Stimulated activated CD8-positive, alpha-beta memory T cell treated with anti-CD3 and anti-CD28 coated beads, Interleukin-15, amount 100 ng/mL, for 4 hours (primary cell): Measurements from ENCODE around the gene SDHA.
"Not testable (repeated sequence)": the region's sequence is repeated elsewhere in the genome, so short reads cannot be mapped to it uniquely, and the experiment has no call there.

Experiments used
- DNase-seq, 2 donors: peaks; one replicate each; pipeline ENCODE4 v3.0.0-alpha.2; 2020; ENCODE audit warnings: low read depth in 2 of 2

The SDHA gene

DNA sequence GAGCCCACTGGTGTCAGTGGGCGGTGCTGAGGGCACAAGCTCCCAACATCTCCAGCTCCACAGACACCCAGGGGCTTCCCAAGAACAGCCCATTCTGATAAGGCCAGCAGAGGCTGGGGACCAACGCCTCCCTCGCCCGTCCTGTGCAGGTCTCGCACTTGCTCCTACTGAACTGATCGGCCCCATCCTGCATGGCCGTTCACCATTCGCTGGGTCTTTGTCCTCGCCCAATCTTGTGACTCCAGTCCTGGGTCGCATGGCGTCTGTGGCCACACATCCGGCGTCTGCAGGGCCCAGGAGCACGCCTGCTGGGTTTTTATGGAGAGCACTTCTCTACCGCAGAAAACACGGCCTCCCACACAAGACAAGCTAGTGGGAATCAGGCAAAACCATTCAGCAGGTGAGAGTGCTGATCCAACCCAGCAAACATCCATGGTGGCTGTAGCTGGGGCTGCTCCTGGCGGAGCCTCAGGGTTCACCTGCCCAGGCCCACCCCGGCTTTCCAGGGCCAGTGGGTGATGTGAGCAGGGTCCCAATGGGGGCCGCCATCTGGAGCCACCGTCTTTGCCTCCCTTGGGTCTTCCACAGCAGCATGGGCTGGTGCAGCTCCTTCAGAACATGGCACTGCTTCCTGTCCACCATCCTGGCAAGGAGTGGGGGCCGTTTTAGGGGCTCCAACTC, 19.5 kb upstream of the SDHA start:
- no peak for DNase-seq

DNA sequence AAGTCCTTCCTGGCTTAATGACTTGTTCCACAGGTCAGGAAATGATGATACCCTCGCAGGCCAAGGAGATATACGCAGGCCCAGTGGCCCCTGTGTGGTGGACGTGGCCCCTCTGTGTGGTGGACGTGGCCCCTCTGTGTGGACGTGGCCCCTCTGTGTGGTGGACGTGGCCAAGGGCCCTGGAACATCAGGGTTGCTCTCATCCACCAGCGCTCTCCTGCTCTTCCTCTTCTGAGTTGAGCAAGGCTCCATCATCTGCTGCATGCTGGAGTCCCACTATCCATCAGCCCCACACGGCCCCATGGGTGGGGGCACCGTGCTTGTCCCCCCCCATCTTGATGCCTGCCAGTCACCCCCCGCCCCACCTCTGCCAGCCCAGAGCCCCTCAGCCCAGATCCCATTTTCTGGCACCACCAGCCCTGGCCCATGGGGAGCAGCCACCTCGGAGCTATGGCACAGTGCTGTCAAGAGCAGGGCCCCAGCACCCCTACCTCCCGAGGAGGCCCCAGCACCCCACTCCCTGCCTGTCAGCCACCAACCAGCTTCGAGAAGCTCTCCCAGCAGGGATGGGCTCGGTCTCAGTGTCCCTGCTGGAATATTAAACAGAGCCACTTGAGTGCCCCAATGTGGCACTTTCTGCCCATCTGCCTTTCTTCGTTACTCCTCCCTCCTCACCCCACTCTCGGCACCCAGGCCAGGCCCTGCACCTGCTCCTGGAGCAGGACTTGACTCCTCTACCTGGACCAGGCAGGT, 18.7 kb upstream of the SDHA start:
- DNase-seq = no peak

DNA sequence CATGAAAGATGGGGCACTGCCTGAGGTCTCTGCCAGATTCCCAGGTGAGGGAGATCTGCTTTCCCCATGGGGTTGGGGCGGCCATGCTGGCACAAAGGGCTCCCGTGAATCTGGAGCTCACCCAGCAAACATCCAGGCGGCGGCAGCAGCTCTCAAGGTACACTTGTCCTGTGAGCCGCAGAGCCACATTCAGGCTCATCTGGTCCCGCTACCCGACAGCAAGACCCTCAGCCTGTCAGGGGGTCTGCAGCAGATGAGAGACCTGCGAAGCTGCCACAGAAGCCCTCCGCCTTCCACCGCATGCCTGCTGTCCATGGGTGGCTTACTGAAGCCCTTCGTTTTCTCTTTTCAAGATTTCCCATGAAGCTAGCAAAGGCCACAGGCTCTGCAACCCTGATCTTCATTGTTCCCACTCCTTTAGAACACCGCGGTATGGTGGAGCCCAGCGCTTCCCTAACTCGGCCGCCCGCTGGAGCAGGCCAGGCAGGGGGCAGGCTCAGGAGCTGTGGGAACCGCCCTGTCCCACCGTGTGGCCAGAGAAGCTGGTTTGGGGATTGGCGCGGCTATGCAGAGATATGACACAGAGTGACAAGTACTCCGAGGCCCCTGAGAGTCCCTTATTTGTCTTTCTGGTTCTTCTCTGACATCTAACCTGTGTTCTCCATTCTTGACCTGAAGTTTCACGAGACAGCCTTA, 18.0 kb upstream of the SDHA start:
- DNase-seq = no peak

DNA sequence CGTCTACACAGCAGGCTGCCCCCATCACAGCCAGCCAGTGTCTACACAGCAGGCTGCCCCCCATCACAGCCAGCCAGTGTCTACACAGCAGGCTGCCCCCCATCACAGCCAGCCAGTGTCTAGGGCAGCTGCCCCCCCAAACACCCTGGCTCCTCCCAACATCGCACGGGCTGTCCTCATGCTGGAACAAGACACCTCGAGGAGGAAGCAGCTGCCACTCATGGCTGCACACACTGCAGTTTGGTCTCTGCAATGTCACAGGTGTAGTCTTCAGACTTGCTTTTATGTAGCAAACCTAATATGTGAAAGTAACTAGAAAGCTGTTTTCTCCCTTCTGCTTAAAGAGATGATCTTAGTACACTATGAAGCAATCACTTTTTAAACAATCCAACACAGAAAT, 17.1 kb upstream of the SDHA start:
- DNase-seq = no peak

DNA sequence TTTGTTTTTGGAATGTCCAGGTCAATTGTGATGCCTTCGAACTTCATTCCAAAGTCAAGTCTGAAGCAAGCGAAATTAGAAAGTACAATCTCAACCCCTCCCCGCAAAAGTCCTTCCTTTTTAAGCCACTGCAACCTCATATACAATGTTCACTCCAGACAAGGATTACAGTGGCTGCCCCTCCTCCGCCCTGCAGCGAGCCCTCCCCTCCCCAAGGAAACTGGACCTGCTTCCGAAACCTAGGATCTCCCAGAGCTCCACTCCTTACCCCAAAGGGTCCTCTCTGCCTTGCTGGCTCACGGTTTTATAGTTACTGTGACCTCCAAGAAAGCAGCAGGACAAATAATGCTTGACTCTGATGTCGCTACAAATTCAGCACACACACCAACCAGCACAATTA, 16.4 kb upstream of the SDHA start:
- no peak for DNase-seq

DNA sequence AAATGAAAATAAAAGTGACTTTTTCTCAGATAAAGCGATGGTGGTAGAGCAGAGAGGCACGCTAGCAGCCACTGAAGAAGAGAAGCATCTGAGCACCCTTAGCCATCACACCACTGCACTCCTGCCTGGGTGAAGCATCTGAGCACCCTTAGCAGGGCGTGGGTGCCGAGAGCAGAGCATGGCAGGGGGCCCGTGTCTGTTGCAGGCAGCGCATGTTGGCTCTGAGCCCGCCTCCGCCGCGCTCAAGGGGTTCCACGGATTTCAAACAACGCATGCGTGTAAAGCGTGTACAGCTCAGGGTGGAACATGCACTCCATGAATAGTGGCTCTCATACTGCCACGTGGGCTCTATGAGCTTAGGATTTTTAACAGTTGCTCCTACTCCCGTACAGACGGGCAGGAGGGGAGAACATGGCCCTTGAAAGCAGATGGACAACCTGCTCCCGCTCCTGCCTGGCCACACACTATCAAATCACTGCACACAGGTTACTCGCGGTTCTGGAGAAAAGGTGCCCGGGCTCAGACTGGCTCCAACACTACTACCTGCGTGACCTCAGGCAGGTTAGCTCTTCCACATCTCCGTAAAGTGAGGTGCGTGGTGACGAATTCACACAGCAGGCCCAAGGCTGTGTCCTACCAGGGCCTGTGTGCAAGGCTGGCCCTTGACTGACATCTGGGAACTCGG, 14.7 kb upstream of the SDHA start:
- DNase-seq = no peak

- DNase-seq = no peak
Measured at GRCh38 chr5:204001-204400, 14.1 kb upstream of the SDHA start.

GRCh38 chr5:204462-204861, 13.7 kb upstream of the SDHA start:
- DNase-seq = no peak

- no peak for DNase-seq
Measured at GRCh38 chr5:204966-205670, 13.0 kb upstream of the SDHA start.

DNA sequence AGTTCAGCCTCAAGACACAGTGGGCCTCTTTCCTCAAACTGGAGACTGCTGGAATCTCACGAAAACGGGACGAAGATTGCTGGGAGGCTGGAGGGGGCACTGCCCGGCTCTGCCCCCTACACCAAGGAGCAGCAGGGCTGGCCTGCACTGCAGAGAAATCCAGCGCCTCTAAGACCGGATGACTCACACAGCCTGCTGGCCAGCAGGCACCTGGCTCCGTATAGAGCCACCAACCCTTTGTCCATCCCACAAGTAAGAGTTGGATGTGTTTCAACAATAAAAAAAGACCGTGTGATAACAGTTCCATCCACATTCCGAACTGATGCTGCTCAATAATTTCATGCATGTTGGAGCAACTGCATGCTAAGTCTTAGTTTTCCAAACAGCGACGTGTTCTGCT, 11.7 kb upstream of the SDHA start:
- no peak for DNase-seq

GRCh38 chr5:206927-207536, 11.1 kb upstream of the SDHA start:
- no peak for DNase-seq

GRCh38 chr5:207599-207998, 10.5 kb upstream of the SDHA start:
- no peak for DNase-seq

DNA sequence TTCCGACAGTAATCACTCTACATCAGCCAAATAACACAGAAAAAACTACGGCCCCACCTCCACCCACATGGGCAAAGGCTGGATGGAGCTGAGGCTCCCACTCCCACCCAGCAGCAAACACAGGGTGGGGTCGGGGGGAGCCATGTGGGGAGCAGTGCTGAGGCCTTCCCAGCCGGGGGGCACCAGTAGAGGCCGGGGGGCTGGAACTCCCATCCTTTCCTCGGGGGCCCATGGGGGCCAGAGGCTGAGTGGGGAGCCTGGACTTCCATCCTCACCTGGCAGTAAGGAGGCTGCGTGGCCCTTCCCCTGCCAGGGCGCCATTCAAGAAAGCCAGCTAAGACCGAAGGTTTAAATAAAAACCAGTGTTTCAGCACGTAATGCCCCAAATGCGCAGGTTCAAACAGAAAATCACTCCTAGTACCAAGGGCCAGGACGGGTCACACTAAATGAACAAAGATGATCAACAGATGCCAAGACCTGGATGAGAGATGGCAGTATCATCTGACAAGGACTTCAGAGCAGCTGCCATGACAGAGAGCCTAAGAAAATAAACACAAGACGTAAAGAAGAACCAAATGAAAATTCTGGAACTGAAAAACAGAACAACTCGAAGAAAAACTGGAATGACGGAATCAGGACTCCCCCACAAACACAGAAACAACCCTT, 9.5 kb upstream of the SDHA start:
- no peak for DNase-seq

GRCh38 chr5:213803-214395, 4.2 kb upstream of the SDHA start:
- no peak for DNase-seq

GRCh38 chr5:215256-215655, 2.9 kb upstream of the SDHA start:
- not testable (repeated sequence) for DNase-seq

DNA sequence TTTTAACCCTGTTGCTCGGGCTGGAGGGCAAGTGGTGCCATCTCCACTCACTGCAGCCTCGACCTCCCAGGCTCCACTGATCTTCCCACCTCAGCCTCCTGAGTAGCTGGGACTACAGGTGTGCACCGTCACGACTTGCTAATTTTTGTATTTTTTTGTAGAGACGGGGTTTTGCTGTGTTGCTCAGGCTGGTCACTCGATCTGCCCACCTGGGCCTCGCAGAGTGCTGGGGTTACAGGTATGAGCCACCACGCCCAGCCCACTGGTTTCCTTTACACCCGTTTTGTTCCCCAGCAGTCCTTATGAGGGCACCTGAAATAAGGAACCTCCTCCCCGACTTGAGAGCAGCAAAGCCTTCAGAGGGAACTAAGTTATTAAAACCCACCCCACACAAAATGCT, 2.0 kb upstream of the SDHA start:
- DNase-seq = not testable (repeated sequence)

- DNase-seq = peak in 1 of 2 donors; percentile 4
Measured at GRCh38 chr5:218457-219291, 554 bp downstream of the SDHA start.

GRCh38 chr5:219460-219863, 1.3 kb downstream of the SDHA start:
- no peak for DNase-seq

DNA sequence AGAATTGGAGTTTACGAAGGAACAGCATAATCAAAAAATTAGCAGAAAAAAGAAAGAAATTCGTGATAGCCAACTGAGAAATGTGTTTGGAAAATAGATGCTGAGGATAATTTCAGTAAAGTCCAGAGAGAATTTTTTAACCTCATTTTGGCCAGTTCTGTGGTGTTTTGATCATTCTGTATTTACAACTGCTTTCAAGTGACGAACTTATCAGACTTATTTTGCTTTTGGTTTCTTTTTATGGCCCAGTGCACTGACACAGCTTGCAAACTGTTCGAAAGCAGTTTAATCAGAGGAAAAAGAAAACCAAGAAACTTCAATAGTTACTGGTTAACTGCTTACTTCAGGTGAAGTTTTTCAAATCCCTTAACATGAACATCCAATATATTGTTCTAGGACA, 1.9 kb downstream of the SDHA start:
- DNase-seq = no peak
